Measurements from ENCODE around the gene ZFAND3.
"Not testable (repeated sequence)": the region's sequence is repeated elsewhere in the genome, so short reads cannot be mapped to it uniquely, and the experiment has no call there.

ZFAND3 gene

GRCh38 chr6:38049861-38050397, 230.4 kb downstream of the ZFAND3 start:
- DNase-seq (ENCODE audit: low read depth in 2 of 2) = not testable (repeated sequence)

GRCh38 chr6:38051819-38052434, 232.4 kb downstream of the ZFAND3 start:
- DNase-seq (ENCODE audit: low read depth in 2 of 2) = no peak

- DNase-seq (ENCODE audit: low read depth in 2 of 2) = no peak
These were observed 235.1 kb downstream of the ZFAND3 start for GRCh38 chr6:38054527-38055202.

GRCh38 chr6:38055203-38055589, 235.7 kb downstream of the ZFAND3 start:
- no peak for DNase-seq (ENCODE audit: low read depth in 2 of 2)

GRCh38 chr6:38056361-38056760, 236.8 kb downstream of the ZFAND3 start:
- no peak for DNase-seq (ENCODE audit: low read depth in 2 of 2)

- DNase-seq (ENCODE audit: low read depth in 2 of 2) = peak; percentile 32 to 57
These were observed 238.5 kb downstream of the ZFAND3 start for GRCh38 chr6:38057994-38058393.

- no peak for DNase-seq (ENCODE audit: low read depth in 2 of 2)
These were observed 242.5 kb downstream of the ZFAND3 start for GRCh38 chr6:38062066-38062465.

- no peak for DNase-seq (ENCODE audit: low read depth in 2 of 2)
These were observed 244.4 kb downstream of the ZFAND3 start for GRCh38 chr6:38063973-38064372.

GRCh38 chr6:38064431-38064830, 244.9 kb downstream of the ZFAND3 start:
- DNase-seq (ENCODE audit: low read depth in 2 of 2) = no peak

- no peak for DNase-seq (ENCODE audit: low read depth in 2 of 2)
These were observed 246.3 kb downstream of the ZFAND3 start for GRCh38 chr6:38065734-38066305.

- no peak for DNase-seq (ENCODE audit: low read depth in 2 of 2)
These were observed 247.9 kb downstream of the ZFAND3 start for GRCh38 chr6:38067263-38067980.

- DNase-seq (ENCODE audit: low read depth in 2 of 2) = no peak
These were observed 249.5 kb downstream of the ZFAND3 start for GRCh38 chr6:38068854-38069590.

GRCh38 chr6:38077488-38078030, 258.0 kb downstream of the ZFAND3 start:
- DNase-seq (ENCODE audit: low read depth in 2 of 2) = no peak

GRCh38 chr6:38078671-38079070, 259.1 kb downstream of the ZFAND3 start:
- no peak for DNase-seq (ENCODE audit: low read depth in 2 of 2)

GRCh38 chr6:38079107-38079506, 259.6 kb downstream of the ZFAND3 start:
- no peak for DNase-seq (ENCODE audit: low read depth in 2 of 2)

- DNase-seq (ENCODE audit: low read depth in 2 of 2) = no peak
These were observed 260.0 kb downstream of the ZFAND3 start for GRCh38 chr6:38079537-38079936.

- no peak for DNase-seq (ENCODE audit: low read depth in 2 of 2)
These were observed 260.8 kb downstream of the ZFAND3 start for GRCh38 chr6:38080360-38080759.

GRCh38 chr6:38080889-38081288, 261.4 kb downstream of the ZFAND3 start:
- no peak for DNase-seq (ENCODE audit: low read depth in 2 of 2)

- no peak for DNase-seq (ENCODE audit: low read depth in 2 of 2)
These were observed 265.5 kb downstream of the ZFAND3 start for GRCh38 chr6:38085031-38085430.

GRCh38 chr6:38086346-38086745, 266.8 kb downstream of the ZFAND3 start:
- no peak for DNase-seq (ENCODE audit: low read depth in 2 of 2)

GRCh38 chr6:38088010-38088409, 268.5 kb downstream of the ZFAND3 start:
- no peak for DNase-seq (ENCODE audit: low read depth in 2 of 2)
